Measurements from ENCODE around the gene TRNP1.

The TRNP1 gene

DNA sequence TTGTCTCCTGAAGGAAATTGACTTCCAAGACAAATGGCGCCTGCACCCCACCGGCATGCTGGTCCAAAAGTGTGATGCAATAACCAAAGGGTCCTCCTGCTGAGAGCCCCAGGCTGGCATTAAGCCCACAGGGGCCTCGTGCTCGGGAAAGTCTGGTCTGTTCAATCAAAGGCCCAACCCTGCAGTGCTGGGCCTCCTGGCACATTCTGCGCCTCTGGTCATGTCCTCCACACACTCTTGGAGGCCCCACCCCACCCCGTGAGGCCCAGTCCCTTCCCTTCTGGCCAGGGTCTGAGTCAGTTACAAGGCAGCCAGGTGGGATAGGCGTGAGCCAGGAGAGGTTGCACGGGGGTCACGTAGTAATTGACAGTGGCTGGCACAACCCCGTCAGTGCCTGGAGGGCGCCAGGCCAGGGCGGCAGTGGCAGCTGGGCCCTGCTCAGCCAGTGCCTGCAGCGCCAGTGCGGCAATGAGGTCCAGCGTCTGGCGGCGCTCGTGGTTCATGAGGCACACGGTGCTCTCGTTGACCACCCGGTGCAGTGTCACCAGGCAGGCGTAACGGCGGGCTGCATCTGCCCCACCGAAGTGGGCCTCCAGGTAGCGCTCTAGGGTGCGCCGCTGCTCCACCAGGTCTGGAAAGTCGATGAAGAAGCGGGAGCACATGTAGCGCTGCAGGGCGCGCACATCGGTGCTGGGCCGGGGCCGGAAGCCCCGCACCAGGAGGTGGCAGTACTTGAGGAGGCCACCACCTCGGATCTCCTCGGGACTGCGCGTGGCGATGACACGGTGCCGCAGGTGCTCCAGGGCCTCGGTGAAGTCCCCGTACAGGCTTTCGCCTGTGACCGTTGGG is 12.4 kb downstream of the TRNP1 start:
- no peaks in the 10 kb centered on the region for H3K27me3 ChIP-seq (ENCODE audit: insufficient read depth, low read depth, severe bottlenecking)
- DNase-seq, result no peak
- H3K9me3 ChIP-seq (ENCODE audit: severe bottlenecking), result no peaks in the 10 kb centered on the region
- H3K36me3 ChIP-seq, result no peaks in the 10 kb centered on the region
- H3K4me3 ChIP-seq (ENCODE audit: low read depth, low read length), result no peak overlapping the region
- TF ChIP-seq, protein P1, sequence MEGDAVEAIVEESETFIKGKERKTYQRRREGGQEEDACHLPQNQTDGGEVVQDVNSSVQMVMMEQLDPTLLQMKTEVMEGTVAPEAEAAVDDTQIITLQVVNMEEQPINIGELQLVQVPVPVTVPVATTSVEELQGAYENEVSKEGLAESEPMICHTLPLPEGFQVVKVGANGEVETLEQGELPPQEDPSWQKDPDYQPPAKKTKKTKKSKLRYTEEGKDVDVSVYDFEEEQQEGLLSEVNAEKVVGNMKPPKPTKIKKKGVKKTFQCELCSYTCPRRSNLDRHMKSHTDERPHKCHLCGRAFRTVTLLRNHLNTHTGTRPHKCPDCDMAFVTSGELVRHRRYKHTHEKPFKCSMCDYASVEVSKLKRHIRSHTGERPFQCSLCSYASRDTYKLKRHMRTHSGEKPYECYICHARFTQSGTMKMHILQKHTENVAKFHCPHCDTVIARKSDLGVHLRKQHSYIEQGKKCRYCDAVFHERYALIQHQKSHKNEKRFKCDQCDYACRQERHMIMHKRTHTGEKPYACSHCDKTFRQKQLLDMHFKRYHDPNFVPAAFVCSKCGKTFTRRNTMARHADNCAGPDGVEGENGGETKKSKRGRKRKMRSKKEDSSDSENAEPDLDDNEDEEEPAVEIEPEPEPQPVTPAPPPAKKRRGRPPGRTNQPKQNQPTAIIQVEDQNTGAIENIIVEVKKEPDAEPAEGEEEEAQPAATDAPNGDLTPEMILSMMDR (IDR thresholded peaks at IDR 0.05; ENCODE audit: low read depth, low read length), result no peak
- no peak overlapping the region for H3K27ac ChIP-seq

DNA sequence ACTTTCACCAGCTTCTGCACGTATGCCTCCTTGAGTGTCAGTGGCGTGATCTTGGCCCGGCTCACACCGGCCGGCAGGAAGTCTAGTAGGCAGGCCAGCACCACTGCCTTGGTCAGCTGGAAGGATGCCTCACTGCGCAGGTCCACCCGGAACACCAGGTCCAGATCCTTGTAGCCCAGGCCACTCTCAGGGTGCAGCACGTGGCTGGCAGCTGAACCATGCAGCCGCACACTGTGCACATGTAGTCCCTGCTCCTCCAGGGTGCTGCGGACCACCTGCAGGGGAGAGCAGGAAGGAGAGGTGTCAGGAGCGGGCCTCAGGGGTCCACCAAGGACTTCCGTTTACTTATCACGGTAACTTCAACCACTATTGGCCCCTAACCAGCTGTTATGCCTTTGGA is 13.2 kb downstream of the TRNP1 start:
- Histone ChIP-seq H3K27ac (no peak overlapping the region), H3K27me3 (ENCODE audit: insufficient read depth, low read depth, severe bottlenecking) (no peaks in the 10 kb centered on the region), H3K36me3 (no peaks in the 10 kb centered on the region), H3K4me3 (ENCODE audit: low read depth, low read length) (no peak overlapping the region), H3K9me3 (ENCODE audit: severe bottlenecking) (no peaks in the 10 kb centered on the region)
- DNase-seq, result no peak
- TF ChIP-seq, protein P1 (IDR thresholded peaks at IDR 0.05; ENCODE audit: low read depth, low read length), result no peak

DNA sequence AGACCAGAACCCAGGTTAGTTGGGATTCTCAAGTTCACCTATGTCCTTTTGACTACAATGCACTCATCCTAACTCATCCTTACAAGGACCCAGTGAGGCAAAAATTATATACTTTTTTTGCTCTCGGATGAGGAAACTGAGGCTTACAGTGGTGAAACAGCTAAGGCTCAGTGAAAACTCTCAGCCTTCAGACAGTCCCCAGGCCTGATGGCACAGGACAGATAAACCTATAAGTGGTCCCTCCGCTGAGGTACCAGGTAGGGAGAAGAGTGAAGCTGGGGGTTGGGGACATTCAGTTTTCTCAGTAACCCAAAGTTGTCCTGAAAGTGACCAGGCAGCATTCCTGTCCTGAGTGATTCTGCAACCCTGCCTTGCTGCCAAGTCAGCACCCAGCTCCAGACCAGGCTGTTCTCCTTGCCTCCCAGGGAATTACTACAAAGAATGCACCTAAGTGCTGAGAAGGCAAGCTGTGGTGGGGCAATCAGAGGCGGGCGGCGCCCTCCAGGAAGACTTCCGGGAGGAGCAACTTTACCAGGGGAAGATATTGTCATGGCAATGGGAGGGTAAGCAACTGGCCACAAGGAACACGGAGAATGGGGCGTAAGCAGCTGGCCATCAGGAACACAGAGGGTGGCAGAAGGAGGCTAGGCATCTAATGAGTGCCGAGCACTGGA is 14.6 kb downstream of the TRNP1 start:
- no peaks in the 10 kb centered on the region for H3K27me3 ChIP-seq (ENCODE audit: insufficient read depth, low read depth, severe bottlenecking)
- TF ChIP-seq, protein P1 (IDR thresholded peaks at IDR 0.05; ENCODE audit: low read depth, low read length), result no peak
- H3K4me3 ChIP-seq (ENCODE audit: low read depth, low read length), result no peak overlapping the region
- no peak overlapping the region for H3K27ac ChIP-seq
- no peaks in the 10 kb centered on the region for H3K36me3 ChIP-seq
- H3K9me3 ChIP-seq (ENCODE audit: severe bottlenecking), result no peaks in the 10 kb centered on the region
- no peak for DNase-seq

DNA sequence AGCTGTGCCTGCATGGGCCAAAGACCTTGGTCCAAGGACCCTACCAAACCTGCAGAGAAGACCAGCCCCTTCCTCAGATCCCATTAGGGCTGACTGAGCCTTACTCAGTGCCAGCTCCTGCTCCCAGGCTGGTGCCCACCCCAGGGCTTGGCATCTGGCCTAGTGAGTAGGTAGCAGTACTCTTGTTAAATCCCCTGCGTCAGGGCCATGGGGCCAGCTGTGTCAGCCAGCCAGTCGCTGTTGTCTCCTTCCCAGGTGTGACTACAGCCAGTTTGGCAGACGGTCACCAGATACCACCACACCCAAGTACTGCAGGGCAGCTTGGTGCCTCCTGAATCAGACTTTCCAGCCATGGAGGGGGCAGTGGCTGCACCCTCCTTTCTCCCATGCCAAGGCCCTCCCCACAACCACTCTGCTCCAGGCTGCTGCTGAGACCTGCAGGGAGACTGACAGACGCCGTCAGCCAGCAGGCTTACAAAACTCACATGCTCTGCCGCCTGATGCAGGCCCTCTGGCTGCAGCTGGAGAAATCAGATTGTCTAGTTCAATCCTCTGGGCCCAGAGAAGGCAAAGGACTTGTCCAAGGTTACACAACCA is 16.2 kb downstream of the TRNP1 start:
- DNase-seq, result no peak
- H3K27ac ChIP-seq, result no peak overlapping the region
- no peaks in the 10 kb centered on the region for H3K9me3 ChIP-seq (ENCODE audit: severe bottlenecking)
- TF ChIP-seq, protein P1 (IDR thresholded peaks at IDR 0.05; ENCODE audit: low read depth, low read length), result no peak
- no peaks in the 10 kb centered on the region for H3K36me3 ChIP-seq
- H3K4me3 ChIP-seq (ENCODE audit: low read depth, low read length), result no peak overlapping the region
- H3K27me3 ChIP-seq (ENCODE audit: insufficient read depth, low read depth, severe bottlenecking), result no peaks in the 10 kb centered on the region

DNA sequence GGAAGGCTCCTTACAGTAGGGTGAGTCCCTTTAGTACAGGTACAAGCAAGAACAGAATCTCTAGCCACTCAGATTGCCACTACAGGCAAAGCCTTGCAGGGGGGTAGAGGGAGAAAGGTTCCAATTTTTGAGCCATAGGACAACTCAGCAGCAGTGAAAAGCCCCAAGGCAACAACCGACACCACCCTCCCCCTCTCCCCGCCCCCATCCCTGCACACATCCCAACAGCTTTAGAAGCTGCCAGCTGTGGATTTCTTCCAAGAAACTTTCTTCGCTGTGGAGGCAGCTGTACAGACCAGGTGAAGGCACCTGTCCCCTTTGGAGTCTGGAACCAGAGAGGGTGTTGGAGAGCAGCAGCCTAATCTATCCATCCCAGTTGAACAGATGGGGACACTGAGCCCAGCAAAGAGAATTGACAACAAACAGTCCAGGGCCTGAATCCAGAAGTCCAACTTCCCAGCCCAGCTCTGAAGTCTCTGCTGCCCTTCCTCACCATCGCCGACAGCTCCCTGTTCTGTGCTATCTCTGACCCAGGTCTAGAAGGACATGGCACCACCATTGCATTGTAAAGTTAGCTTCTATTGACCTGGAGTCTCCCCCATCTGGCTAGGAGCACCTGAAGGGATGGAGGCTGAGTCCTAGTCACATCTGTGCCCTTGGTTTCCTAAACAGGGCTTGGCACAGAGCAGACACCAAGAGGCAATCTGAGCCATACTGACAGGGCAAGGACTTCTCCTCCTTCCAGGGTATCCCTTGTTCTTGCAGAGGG is 16.9 kb downstream of the TRNP1 start:
- no peaks in the 10 kb centered on the region for H3K9me3 ChIP-seq (ENCODE audit: severe bottlenecking)
- no peak overlapping the region for H3K4me3 ChIP-seq (ENCODE audit: low read depth, low read length)
- no peaks in the 10 kb centered on the region for H3K36me3 ChIP-seq
- H3K27me3 ChIP-seq (ENCODE audit: insufficient read depth, low read depth, severe bottlenecking), result no peaks in the 10 kb centered on the region
- no peak for DNase-seq
- TF ChIP-seq, protein P1 (IDR thresholded peaks at IDR 0.05; ENCODE audit: low read depth, low read length), result no peak
- no peak overlapping the region; the same call in 1 of the 2 replicates for H3K27ac ChIP-seq
